ENCODE measurements around the gene MED23. TPM values are rescaled to one million over a fixed set of nuclear protein-coding genes. Genes with fewer than 3 reads are reported as not detected.

The MED23 gene
- polyA plus RNA-seq, 2 donors: 8.3 to 12.8 TPM

DNA sequence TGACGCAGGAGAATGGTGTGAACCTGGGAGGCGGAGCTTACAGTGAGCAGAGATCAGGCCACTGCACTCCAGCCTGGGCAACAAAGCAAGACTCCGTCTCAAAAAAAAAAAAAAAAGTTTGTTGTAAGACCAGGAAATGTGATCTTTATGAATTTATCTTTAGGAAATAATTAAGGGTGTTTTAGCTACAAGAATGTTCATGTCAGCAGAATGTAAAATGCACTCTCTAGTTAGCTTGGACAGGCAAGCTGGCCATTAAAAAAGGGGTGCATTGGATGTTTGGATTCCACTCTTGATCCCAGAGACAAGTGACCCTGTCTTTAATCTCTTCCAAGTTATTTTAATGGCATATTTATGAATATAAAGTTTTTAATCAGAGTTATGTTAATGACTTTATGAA is 28.6 kb upstream of the MED23 start:
- H3K4me3 ChIP-seq (ENCODE audit: low read depth in 1 of 2, low read length in 2 of 2): no peak overlapping the region
- H3K36me3 ChIP-seq (ENCODE audit: control insufficient read depth in 2 of 2, insufficient read depth in 2 of 2, low read length in 1 of 2): no peaks in the 10 kb centered on the region
- no peaks in the 10 kb centered on the region for H3K4me1 ChIP-seq (ENCODE audit: control insufficient read depth in 2 of 2, insufficient read depth in 2 of 2, low read length in 1 of 2)
- no peak overlapping the region for H3K27ac ChIP-seq (ENCODE audit: low read depth in 2 of 2, low read length in 1 of 2)
- 94 to 95% methylated on average over 3 of the region's 3 CpGs for WGBS, 2 donors
- H3K27me3 ChIP-seq (ENCODE audit: control insufficient read depth in 1 of 2, insufficient read depth in 2 of 2, low read length in 2 of 2): no peaks in the 10 kb centered on the region
- H3K9me3 ChIP-seq (ENCODE audit: control insufficient read depth in 2 of 2, insufficient read depth in 1 of 2, low read depth in 1 of 2, low read length in 1 of 2): no peaks in the 10 kb centered on the region

DNA sequence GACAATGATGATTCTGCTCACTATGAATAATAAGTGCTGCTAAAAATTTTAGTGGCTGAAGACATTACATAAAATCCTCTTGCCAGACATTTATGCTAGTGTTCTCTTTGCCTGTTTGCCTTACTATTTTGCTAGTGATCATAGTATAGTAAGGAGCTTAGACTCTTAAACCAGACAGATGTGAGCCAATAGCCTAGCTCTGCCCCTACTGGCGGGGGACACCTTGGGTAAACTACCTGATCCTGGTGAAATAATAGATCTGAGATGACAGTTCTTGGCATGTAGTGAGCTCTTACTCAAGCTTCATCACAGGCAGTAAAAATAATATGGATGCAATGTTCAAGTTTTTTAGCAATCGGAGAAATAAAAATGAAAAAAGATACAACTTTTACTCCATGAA is 27.9 kb upstream of the MED23 start:
- Histone ChIP-seq H3K27ac (ENCODE audit: low read depth in 2 of 2, low read length in 1 of 2) (no peak overlapping the region), H3K27me3 (ENCODE audit: control insufficient read depth in 1 of 2, insufficient read depth in 2 of 2, low read length in 2 of 2) (no peaks in the 10 kb centered on the region), H3K4me3 (ENCODE audit: low read depth in 1 of 2, low read length in 2 of 2) (no peak overlapping the region), H3K4me1 (ENCODE audit: control insufficient read depth in 2 of 2, insufficient read depth in 2 of 2, low read length in 1 of 2) (no peaks in the 10 kb centered on the region), H3K9me3 (ENCODE audit: control insufficient read depth in 2 of 2, insufficient read depth in 1 of 2, low read depth in 1 of 2, low read length in 1 of 2) (no peaks in the 10 kb centered on the region), H3K36me3 (ENCODE audit: control insufficient read depth in 2 of 2, insufficient read depth in 2 of 2, low read length in 1 of 2) (no peaks in the 10 kb centered on the region)
- 90 to 93% methylated on average over 2 of the region's 2 CpGs for WGBS, 2 donors

DNA sequence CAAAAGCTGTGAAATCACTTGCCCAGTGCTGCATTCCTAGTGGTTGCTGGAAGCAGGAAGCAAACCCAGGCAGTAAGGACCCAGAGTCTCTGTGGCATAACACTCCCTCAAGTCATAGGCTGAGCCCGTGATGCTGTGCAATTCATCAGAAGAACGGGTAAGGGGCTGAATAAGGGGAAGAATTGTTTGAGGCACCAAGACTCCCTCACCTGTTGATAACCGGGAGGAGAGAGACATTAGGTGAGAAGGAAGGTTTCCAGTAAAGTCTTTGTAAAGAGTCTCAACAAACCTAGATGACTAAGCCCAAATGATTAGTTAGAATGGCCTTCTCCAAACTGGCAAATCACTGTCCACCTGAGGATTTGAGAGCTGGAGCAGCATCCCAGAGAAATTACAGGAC is 27.3 kb upstream of the MED23 start:
- WGBS, 2 donors: 90 to 95% methylated on average over 3 of the region's 3 CpGs
- Histone ChIP-seq H3K27me3 (ENCODE audit: control insufficient read depth in 1 of 2, insufficient read depth in 2 of 2, low read length in 2 of 2) (no peaks in the 10 kb centered on the region), H3K4me3 (ENCODE audit: low read depth in 1 of 2, low read length in 2 of 2) (no peak overlapping the region), H3K4me1 (ENCODE audit: control insufficient read depth in 2 of 2, insufficient read depth in 2 of 2, low read length in 1 of 2) (no peaks in the 10 kb centered on the region), H3K27ac (ENCODE audit: low read depth in 2 of 2, low read length in 1 of 2) (no peak overlapping the region), H3K36me3 (ENCODE audit: control insufficient read depth in 2 of 2, insufficient read depth in 2 of 2, low read length in 1 of 2) (no peaks in the 10 kb centered on the region), H3K9me3 (ENCODE audit: control insufficient read depth in 2 of 2, insufficient read depth in 1 of 2, low read depth in 1 of 2, low read length in 1 of 2) (no peaks in the 10 kb centered on the region)

DNA sequence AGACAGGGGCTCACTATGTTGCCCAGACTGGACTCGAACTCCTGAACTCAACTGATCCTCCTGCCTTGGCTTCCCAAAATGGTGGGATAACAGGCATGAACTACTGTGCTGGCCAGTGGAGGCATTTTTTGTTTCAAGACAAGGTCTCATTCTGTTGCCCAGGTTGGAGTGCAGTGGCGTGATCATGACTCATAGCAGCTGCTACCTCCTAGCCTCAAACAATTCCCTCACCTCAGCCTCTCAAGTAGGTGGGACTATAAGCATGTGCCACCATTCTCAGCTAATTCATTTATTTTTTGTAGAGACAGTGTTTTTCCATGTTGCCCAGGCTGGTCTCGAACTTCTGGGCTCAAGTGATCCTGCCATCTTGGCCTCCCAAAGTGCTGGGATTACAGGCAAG is 26.3 kb upstream of the MED23 start:
- no peak overlapping the region for H3K4me3 ChIP-seq (ENCODE audit: low read depth in 1 of 2, low read length in 2 of 2)
- WGBS, 2 donors: 88 to 91% methylated on average over 3 of the region's 3 CpGs

DNA sequence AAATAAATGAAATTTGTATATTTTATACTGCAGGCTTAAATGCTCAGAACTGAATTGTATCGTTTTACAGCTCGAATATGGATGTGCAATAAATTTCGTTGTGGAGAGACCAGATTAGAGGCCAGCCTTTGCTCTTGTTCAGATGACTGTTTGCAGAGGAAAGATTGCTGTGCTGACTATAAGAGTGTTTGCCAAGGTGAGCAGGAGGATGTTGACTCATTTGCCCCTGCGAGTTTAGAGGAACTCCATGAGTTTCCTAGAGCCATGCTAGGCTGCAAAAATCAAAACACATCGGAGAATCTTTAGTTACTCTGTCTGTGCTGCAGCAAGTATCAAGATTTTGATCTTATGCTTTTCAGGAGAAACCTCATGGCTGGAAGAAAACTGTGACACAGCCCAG is 24.4 kb upstream of the MED23 start:
- Histone ChIP-seq H3K9me3 (ENCODE audit: control insufficient read depth in 2 of 2, insufficient read depth in 1 of 2, low read depth in 1 of 2, low read length in 1 of 2) (no peaks in the 10 kb centered on the region), H3K36me3 (ENCODE audit: control insufficient read depth in 2 of 2, insufficient read depth in 2 of 2, low read length in 1 of 2) (no peaks in the 10 kb centered on the region), H3K4me3 (ENCODE audit: low read depth in 1 of 2, low read length in 2 of 2) (no peak overlapping the region), H3K4me1 (ENCODE audit: control insufficient read depth in 2 of 2, insufficient read depth in 2 of 2, low read length in 1 of 2) (no peaks in the 10 kb centered on the region), H3K27ac (ENCODE audit: low read depth in 2 of 2, low read length in 1 of 2) (no peak overlapping the region), H3K27me3 (ENCODE audit: control insufficient read depth in 1 of 2, insufficient read depth in 2 of 2, low read length in 2 of 2) (no peaks in the 10 kb centered on the region)
- WGBS, 2 donors: 39 to 56% methylated on average over 5 of the region's 5 CpGs

More for the DNA sequence above, 26.3 kb upstream of the MED23 start:
- Histone ChIP-seq H3K36me3 (ENCODE audit: control insufficient read depth in 2 of 2, insufficient read depth in 2 of 2, low read length in 1 of 2) (no peaks in the 10 kb centered on the region), H3K4me1 (ENCODE audit: control insufficient read depth in 2 of 2, insufficient read depth in 2 of 2, low read length in 1 of 2) (no peaks in the 10 kb centered on the region), H3K9me3 (ENCODE audit: control insufficient read depth in 2 of 2, insufficient read depth in 1 of 2, low read depth in 1 of 2, low read length in 1 of 2) (no peaks in the 10 kb centered on the region), H3K27ac (ENCODE audit: low read depth in 2 of 2, low read length in 1 of 2) (no peak overlapping the region), H3K27me3 (ENCODE audit: control insufficient read depth in 1 of 2, insufficient read depth in 2 of 2, low read length in 2 of 2) (no peaks in the 10 kb centered on the region)

DNA sequence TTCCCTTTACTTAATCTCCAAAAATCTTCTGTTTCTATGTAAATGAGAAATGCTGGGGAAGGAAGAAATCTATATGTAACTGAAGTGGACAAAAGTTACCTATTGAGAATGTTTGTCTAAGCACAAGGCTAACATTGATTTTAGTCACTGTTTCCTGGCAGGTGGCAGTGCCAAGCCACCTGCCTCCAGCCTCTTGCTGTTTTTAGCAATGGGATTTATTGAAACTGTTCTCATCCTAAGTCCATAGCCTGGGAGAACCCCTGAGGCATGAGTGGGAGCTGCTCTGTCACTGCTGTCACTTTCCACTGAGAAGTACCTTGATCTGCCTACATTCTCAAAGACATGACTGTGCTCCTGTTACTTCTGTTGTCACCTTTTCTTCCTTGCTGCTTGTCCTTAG is 23.7 kb upstream of the MED23 start:
- Histone ChIP-seq H3K4me1 (ENCODE audit: control insufficient read depth in 2 of 2, insufficient read depth in 2 of 2, low read length in 1 of 2) (no peaks in the 10 kb centered on the region), H3K27me3 (ENCODE audit: control insufficient read depth in 1 of 2, insufficient read depth in 2 of 2, low read length in 2 of 2) (no peaks in the 10 kb centered on the region), H3K9me3 (ENCODE audit: control insufficient read depth in 2 of 2, insufficient read depth in 1 of 2, low read depth in 1 of 2, low read length in 1 of 2) (no peaks in the 10 kb centered on the region), H3K4me3 (ENCODE audit: low read depth in 1 of 2, low read length in 2 of 2) (no peak overlapping the region), H3K27ac (ENCODE audit: low read depth in 2 of 2, low read length in 1 of 2) (no peak overlapping the region), H3K36me3 (ENCODE audit: control insufficient read depth in 2 of 2, insufficient read depth in 2 of 2, low read length in 1 of 2) (no peaks in the 10 kb centered on the region)

DNA sequence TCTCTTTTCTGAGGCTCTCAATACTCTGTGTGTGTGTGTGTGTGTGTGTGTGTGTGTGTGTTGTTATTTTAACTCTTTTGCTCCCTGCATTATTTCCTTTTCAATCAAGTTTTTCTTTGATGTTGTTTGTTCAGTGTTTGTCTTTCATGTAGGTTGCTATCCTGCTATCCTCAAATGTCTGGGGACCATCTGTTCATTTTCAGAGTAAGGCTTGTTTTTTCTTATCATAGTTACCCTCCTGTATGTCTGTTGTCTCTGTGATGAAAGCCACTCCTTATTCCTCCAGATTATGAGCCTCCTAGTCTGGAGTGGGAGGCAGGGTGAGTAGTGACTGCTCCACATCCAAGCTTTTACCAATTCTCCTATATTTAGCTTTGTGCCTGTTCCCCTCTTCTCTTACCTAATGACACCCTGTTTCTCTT is 18.2 kb upstream of the MED23 start:
- Histone ChIP-seq H3K27ac (ENCODE audit: low read depth in 2 of 2, low read length in 1 of 2) (no peak overlapping the region), H3K4me3 (ENCODE audit: low read depth in 1 of 2, low read length in 2 of 2) (no peak overlapping the region), H3K36me3 (ENCODE audit: control insufficient read depth in 2 of 2, insufficient read depth in 2 of 2, low read length in 1 of 2) (no peaks in the 10 kb centered on the region), H3K27me3 (ENCODE audit: control insufficient read depth in 1 of 2, insufficient read depth in 2 of 2, low read length in 2 of 2) (no peaks in the 10 kb centered on the region), H3K4me1 (ENCODE audit: control insufficient read depth in 2 of 2, insufficient read depth in 2 of 2, low read length in 1 of 2) (no peaks in the 10 kb centered on the region), H3K9me3 (ENCODE audit: control insufficient read depth in 2 of 2, insufficient read depth in 1 of 2, low read depth in 1 of 2, low read length in 1 of 2) (no peaks in the 10 kb centered on the region)

DNA sequence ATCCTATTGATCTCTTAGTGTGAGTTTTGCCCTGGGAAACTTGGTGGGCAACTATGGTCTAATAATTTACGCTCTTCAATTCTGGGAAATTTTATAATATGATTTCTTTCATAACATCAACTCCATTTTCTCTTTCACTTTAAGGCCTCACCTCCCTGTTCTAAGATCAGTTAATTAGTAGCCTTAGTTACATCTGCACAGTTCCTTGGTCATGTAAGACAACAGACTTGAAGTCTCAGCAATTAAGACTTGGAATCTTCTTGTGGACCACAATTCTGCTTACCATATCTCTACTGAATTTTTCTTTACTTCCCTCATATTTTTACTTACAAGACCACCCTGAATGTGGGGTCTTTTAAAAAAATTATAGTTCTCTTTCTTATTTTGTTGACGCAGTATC is 17.8 kb upstream of the MED23 start:
- Histone ChIP-seq H3K36me3 (ENCODE audit: control insufficient read depth in 2 of 2, insufficient read depth in 2 of 2, low read length in 1 of 2) (no peaks in the 10 kb centered on the region), H3K9me3 (ENCODE audit: control insufficient read depth in 2 of 2, insufficient read depth in 1 of 2, low read depth in 1 of 2, low read length in 1 of 2) (no peaks in the 10 kb centered on the region), H3K4me1 (ENCODE audit: control insufficient read depth in 2 of 2, insufficient read depth in 2 of 2, low read length in 1 of 2) (no peaks in the 10 kb centered on the region), H3K4me3 (ENCODE audit: low read depth in 1 of 2, low read length in 2 of 2) (no peak overlapping the region), H3K27ac (ENCODE audit: low read depth in 2 of 2, low read length in 1 of 2) (no peak overlapping the region), H3K27me3 (ENCODE audit: control insufficient read depth in 1 of 2, insufficient read depth in 2 of 2, low read length in 2 of 2) (no peaks in the 10 kb centered on the region)
- WGBS, 2 donors: 91 to 93% methylated on average over 2 of the region's 2 CpGs

DNA sequence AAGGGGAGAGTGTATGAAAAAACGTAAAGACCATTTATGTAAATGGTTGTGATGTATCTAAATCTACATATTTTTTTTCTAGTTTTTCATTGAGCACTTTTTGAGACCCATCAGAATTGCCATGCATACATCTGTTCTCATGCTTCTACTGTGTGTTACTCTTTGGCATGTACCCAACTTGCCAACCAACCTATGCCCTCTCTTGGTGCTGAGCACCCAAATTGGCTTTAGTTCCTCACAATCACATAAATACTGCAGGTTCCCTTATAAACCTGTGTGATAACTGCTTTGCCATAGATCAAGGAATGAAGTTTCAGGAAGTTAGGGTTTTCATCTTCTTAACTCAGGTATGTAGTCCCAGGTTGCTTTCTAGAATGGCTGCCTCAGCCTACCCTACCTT is 16.9 kb upstream of the MED23 start:
- 83 to 92% methylated on average over 1 of the region's 1 CpG for WGBS, 2 donors
- no peaks in the 10 kb centered on the region for H3K27me3 ChIP-seq (ENCODE audit: control insufficient read depth in 1 of 2, insufficient read depth in 2 of 2, low read length in 2 of 2)
- H3K36me3 ChIP-seq (ENCODE audit: control insufficient read depth in 2 of 2, insufficient read depth in 2 of 2, low read length in 1 of 2): no peaks in the 10 kb centered on the region
- H3K4me3 ChIP-seq (ENCODE audit: low read depth in 1 of 2, low read length in 2 of 2): no peak overlapping the region
- no peaks in the 10 kb centered on the region for H3K4me1 ChIP-seq (ENCODE audit: control insufficient read depth in 2 of 2, insufficient read depth in 2 of 2, low read length in 1 of 2)
- no peaks in the 10 kb centered on the region for H3K9me3 ChIP-seq (ENCODE audit: control insufficient read depth in 2 of 2, insufficient read depth in 1 of 2, low read depth in 1 of 2, low read length in 1 of 2)
- H3K27ac ChIP-seq (ENCODE audit: low read depth in 2 of 2, low read length in 1 of 2): no peak overlapping the region

DNA sequence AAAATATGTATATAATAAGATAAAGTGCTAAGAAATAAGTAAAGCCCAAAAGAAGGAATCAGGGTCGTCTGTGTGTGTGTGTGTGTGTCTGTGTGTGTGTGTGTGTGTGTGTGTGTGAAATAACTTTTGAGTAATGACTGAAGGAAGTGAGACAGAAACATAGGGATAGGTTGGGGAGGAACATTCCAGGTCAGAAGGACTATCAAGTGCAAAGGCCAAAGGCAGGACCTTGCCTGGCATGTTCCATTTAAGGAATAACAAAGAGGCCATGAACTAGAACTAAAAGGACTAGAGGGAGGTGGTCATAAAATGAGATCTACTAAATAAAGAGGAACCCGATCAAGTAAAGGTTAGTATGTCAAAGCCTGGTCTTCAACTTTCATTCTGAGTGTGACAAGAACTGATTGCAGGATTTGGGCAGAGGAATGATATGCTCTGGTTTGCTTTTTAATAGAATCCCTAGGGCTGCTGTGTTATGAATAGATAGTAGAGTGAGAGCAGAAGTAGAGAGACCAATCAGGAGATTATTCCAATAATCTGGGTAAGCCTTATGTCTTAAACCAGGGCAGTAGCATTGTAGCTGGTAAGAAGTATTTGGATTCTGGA is 15.9 kb upstream of the MED23 start:
- H3K36me3 ChIP-seq (ENCODE audit: control insufficient read depth in 2 of 2, insufficient read depth in 2 of 2, low read length in 1 of 2): no peaks in the 10 kb centered on the region
- no peaks in the 10 kb centered on the region for H3K4me1 ChIP-seq (ENCODE audit: control insufficient read depth in 2 of 2, insufficient read depth in 2 of 2, low read length in 1 of 2)
- no peak overlapping the region for H3K4me3 ChIP-seq (ENCODE audit: low read depth in 1 of 2, low read length in 2 of 2)
- no peaks in the 10 kb centered on the region for H3K27me3 ChIP-seq (ENCODE audit: control insufficient read depth in 1 of 2, insufficient read depth in 2 of 2, low read length in 2 of 2)
- no peaks in the 10 kb centered on the region for H3K9me3 ChIP-seq (ENCODE audit: control insufficient read depth in 2 of 2, insufficient read depth in 1 of 2, low read depth in 1 of 2, low read length in 1 of 2)
- H3K27ac ChIP-seq (ENCODE audit: low read depth in 2 of 2, low read length in 1 of 2): no peak overlapping the region
- WGBS, 2 donors: 70 to 71% methylated on average over 2 of the region's 2 CpGs

All from esophagus (tissue), 2 donors.